DND-41 (cell line): ENCODE measurements around the gene HNRNPUL1.
A peak's percentile ranks its signal among the peaks of the same experiment; 100 is the strongest.

Experiments
- ATAC-seq: fragments of 200-7000 bp; cut with Tn5 transposase; 3 replicates; pipeline ENCODE4 v1.9.1; 2021; ENCODE audit warnings: low read depth; ENCODE audit not compliant: insufficient read depth
- DNase-seq: peaks from one replicate; pipeline ENCODE4 v3.0.0-alpha.2; 2020
- H2AFZ ChIP-seq: 2 replicates; pipeline ENCODE4 v1.6.0; 2012; ENCODE audit warnings: low read depth, low read length
- H3K27ac ChIP-seq: 2 replicates; pipeline ENCODE4 v1.5.1; 2012; ENCODE audit warnings: low read length, inconsistent platforms
- H3K27me3 ChIP-seq: fragments of 200-600 bp; sonication (generic); 2 replicates; pipeline ENCODE4 v1.6.0; 2012; ENCODE audit warnings: low read length, mild to moderate bottlenecking, inconsistent platforms; ENCODE audit not compliant: insufficient read depth, poor library complexity
- H3K36me3 ChIP-seq: 2 replicates; pipeline ENCODE4 v1.5.1; 2012; ENCODE audit warnings: low read length, inconsistent platforms; ENCODE audit not compliant: insufficient read depth
- H3K4me1 ChIP-seq: 2 replicates; pipeline ENCODE4 v1.5.1; 2012; ENCODE audit warnings: mild to moderate bottlenecking, low read length; ENCODE audit not compliant: insufficient read depth
- H3K4me2 ChIP-seq: 2 replicates; pipeline ENCODE4 v1.6.0; 2012; ENCODE audit warnings: mild to moderate bottlenecking, moderate library complexity, low read length, inconsistent platforms; ENCODE audit not compliant: insufficient read depth
- H3K4me3 ChIP-seq, 2 experiments: fragments of 200-600 bp in 1 of 2; shearing (Covaris generic) in 1 of 2; 2 replicates each; pipeline ENCODE4 v1.5.1; 2012 to 2016; ENCODE audit warnings: inconsistent platforms in 2 of 2, low read length in 2 of 2, mild to moderate bottlenecking in 2 of 2, low read depth in 1 of 2, moderate library complexity in 1 of 2
- H3K79me2 ChIP-seq: 2 replicates; pipeline ENCODE4 v1.6.0; 2012; ENCODE audit warnings: low read length, inconsistent platforms; ENCODE audit not compliant: insufficient read depth
- H3K9ac ChIP-seq: 2 replicates; pipeline ENCODE4 v1.6.0; 2012; ENCODE audit warnings: low read depth, mild to moderate bottlenecking, inconsistent platforms, low read length, moderate library complexity
- H3K9me3 ChIP-seq: 2 replicates; pipeline ENCODE4 v1.5.1; 2012; ENCODE audit warnings: low read length, moderate library complexity, mild to moderate bottlenecking, inconsistent platforms; ENCODE audit not compliant: insufficient read depth, severe bottlenecking
- H4K20me1 ChIP-seq: 2 replicates; pipeline ENCODE4 v1.6.0; 2012; ENCODE audit warnings: low read length; ENCODE audit not compliant: insufficient read depth
- EZH2 ChIP-seq: IDR thresholded peaks from 3 replicates; pipeline ENCODE4 v1.6.1; 2012; ENCODE audit warnings: borderline replicate concordance, low read depth, mild to moderate bottlenecking, moderate library complexity, low read length, inconsistent platforms; ENCODE audit not compliant: severe bottlenecking
- TF ChIP-seq, protein P1 (sequence below): IDR thresholded peaks from 2 replicates; pipeline ENCODE4 v1.5.1; 2012; ENCODE audit warnings: borderline replicate concordance, low read length, moderate library complexity, mild to moderate bottlenecking; ENCODE audit not compliant: poor library complexity, severe bottlenecking; ENCODE audit errors: extremely low read depth

The HNRNPUL1 gene

GRCh38 chr19:41298348-41298964, 34.3 kb downstream of the HNRNPUL1 start:
- peaks cover 99% of the 10 kb centered on the region for H3K36me3 ChIP-seq
- TF ChIP-seq, protein P1, sequence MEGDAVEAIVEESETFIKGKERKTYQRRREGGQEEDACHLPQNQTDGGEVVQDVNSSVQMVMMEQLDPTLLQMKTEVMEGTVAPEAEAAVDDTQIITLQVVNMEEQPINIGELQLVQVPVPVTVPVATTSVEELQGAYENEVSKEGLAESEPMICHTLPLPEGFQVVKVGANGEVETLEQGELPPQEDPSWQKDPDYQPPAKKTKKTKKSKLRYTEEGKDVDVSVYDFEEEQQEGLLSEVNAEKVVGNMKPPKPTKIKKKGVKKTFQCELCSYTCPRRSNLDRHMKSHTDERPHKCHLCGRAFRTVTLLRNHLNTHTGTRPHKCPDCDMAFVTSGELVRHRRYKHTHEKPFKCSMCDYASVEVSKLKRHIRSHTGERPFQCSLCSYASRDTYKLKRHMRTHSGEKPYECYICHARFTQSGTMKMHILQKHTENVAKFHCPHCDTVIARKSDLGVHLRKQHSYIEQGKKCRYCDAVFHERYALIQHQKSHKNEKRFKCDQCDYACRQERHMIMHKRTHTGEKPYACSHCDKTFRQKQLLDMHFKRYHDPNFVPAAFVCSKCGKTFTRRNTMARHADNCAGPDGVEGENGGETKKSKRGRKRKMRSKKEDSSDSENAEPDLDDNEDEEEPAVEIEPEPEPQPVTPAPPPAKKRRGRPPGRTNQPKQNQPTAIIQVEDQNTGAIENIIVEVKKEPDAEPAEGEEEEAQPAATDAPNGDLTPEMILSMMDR, result no peak
- TF ChIP-seq EZH2, result no peak
- H3K9ac ChIP-seq, result no peak overlapping the region
- no peak overlapping the region for H2AFZ ChIP-seq
- H3K4me3 ChIP-seq, result no peak overlapping the region
- ATAC-seq, result peak; percentile 49; the same call in 1 of the 3 replicates
- H4K20me1 ChIP-seq, result peaks cover 56% of the 10 kb centered on the region
- H3K79me2 ChIP-seq, result peaks cover 31% of the 10 kb centered on the region; the same call in 1 of the 2 replicates
- no peaks in the 10 kb centered on the region for H3K9me3 ChIP-seq
- no peaks in the 10 kb centered on the region for H3K27me3 ChIP-seq
- no peak overlapping the region for H3K27ac ChIP-seq
- no peak for DNase-seq
- H3K4me2 ChIP-seq, result no peak overlapping the region
- H3K4me1 ChIP-seq, result peaks cover under 1% of the 10 kb centered on the region; the same call in 1 of the 2 replicates

GRCh38 chr19:41299046-41299754, 35.0 kb downstream of the HNRNPUL1 start:
- H3K27ac ChIP-seq, result no peak overlapping the region
- H3K36me3 ChIP-seq, result peaks cover 99% of the 10 kb centered on the region
- H2AFZ ChIP-seq, result no peak overlapping the region
- peaks cover 8% of the 10 kb centered on the region for H3K4me1 ChIP-seq
- H3K9me3 ChIP-seq, result no peaks in the 10 kb centered on the region
- no peak for DNase-seq
- H4K20me1 ChIP-seq, result peaks cover 64% of the 10 kb centered on the region
- H3K79me2 ChIP-seq, result peaks cover 32% of the 10 kb centered on the region
- no peak overlapping the region for H3K4me3 ChIP-seq
- no peak for ATAC-seq
- no peak overlapping the region for H3K4me2 ChIP-seq
- no peak for TF ChIP-seq EZH2
- TF ChIP-seq, protein P1, result no peak
- no peak overlapping the region for H3K9ac ChIP-seq
- no peaks in the 10 kb centered on the region for H3K27me3 ChIP-seq

GRCh38 chr19:41299755-41300089, 35.5 kb downstream of the HNRNPUL1 start:
- Histone ChIP-seq H2AFZ (no peak overlapping the region), H4K20me1 (peaks cover 65% of the 10 kb centered on the region), H3K36me3 (peaks cover 99% of the 10 kb centered on the region), H3K79me2 (peaks cover 27% of the 10 kb centered on the region), H3K9ac (no peak overlapping the region), H3K9me3 (no peaks in the 10 kb centered on the region), H3K4me2 (no peak overlapping the region), H3K4me1 (peaks cover 13% of the 10 kb centered on the region), H3K27ac (no peak overlapping the region), H3K4me3 (no peak overlapping the region), H3K27me3 (no peaks in the 10 kb centered on the region)
- ATAC-seq, result 0 out of 3 replicates have a peak, but pooled peaks have one; percentile 22
- no peak for DNase-seq
- TF ChIP-seq, protein P1, result no peak
- no peak for TF ChIP-seq EZH2
